ENCODE data around the gene TLE6. TPM values are rescaled to one million over a fixed set of nuclear protein-coding genes. Genes with fewer than 3 reads are reported as not detected.

Gene TLE6
- total RNA-seq, 4 donors from 2014 or later = 1.5 to 1.8 TPM; not detected in 2

GRCh38 chr19:3024509-3024869, 47.1 kb downstream of the TLE6 start:
- no peak overlapping the region for H3K4me3 ChIP-seq (ENCODE audit: low read depth, poor library complexity, severe bottlenecking)
- TF ChIP-seq POLR2A (IDR thresholded peaks at IDR 0.05) = no peak
- no peak for TF ChIP-seq CTCF (IDR thresholded peaks at IDR 0.05)
- intact Hi-C loops (cut with DNase I; ENCODE audit: low total_unique reads) = no loop called here
- 75 to 76% methylated on average over 5 of the region's 5 CpGs for WGBS, 2 donors
- no peak for DNase-seq (ENCODE audit: low spot score in 2 of 2)

GRCh38 chr19:3024870-3025548, 47.6 kb downstream of the TLE6 start:
- 76% methylated on average over 21 to 30 of the region's 30 CpGs for WGBS, 2 donors

GRCh38 chr19:3025549-3025886, 48.2 kb downstream of the TLE6 start:
- TF ChIP-seq POLR2A (IDR thresholded peaks at IDR 0.05) (no peak), CTCF (IDR thresholded peaks at IDR 0.05) (no peak)
- no peak for DNase-seq (ENCODE audit: low spot score in 2 of 2)
- 83% methylated on average over 9 of the region's 9 CpGs for WGBS, 2 donors
- H3K4me3 ChIP-seq (ENCODE audit: low read depth, poor library complexity, severe bottlenecking) = no peak overlapping the region
- intact Hi-C loops (cut with DNase I; ENCODE audit: low total_unique reads) = no loop called here

More at GRCh38 chr19:3024870-3025548, 47.6 kb downstream of the TLE6 start:
- TF ChIP-seq CTCF (IDR thresholded peaks at IDR 0.05) = no peak
- no peak for TF ChIP-seq POLR2A (IDR thresholded peaks at IDR 0.05)
- H3K4me3 ChIP-seq (ENCODE audit: low read depth, poor library complexity, severe bottlenecking) = no peak overlapping the region
- no peak for DNase-seq (ENCODE audit: low spot score in 2 of 2)
- intact Hi-C loops (cut with DNase I; ENCODE audit: low total_unique reads) = no loop called here

- no peak for DNase-seq (ENCODE audit: low spot score in 2 of 2)
- H3K4me3 ChIP-seq (ENCODE audit: low read depth, poor library complexity, severe bottlenecking) = no peak overlapping the region
- intact Hi-C loops (cut with DNase I; ENCODE audit: low total_unique reads) = no loop called here
- TF ChIP-seq CTCF (IDR thresholded peaks at IDR 0.05) (no peak), POLR2A (IDR thresholded peaks at IDR 0.05) (no peak)
- 85 to 100% methylated on average over 1 of the region's 1 CpG for WGBS, 2 donors
Observed at GRCh38 chr19:3026768-3027167, 49.4 kb downstream of the TLE6 start.

GRCh38 chr19:3027292-3027691, 49.9 kb downstream of the TLE6 start:
- no peak for TF ChIP-seq POLR2A (IDR thresholded peaks at IDR 0.05)
- TF ChIP-seq CTCF (IDR thresholded peaks at IDR 0.05) = no peak
- no peak overlapping the region for H3K4me3 ChIP-seq (ENCODE audit: low read depth, poor library complexity, severe bottlenecking)
- 86 to 94% methylated on average over 2 of the region's 2 CpGs for WGBS, 2 donors
- no peak for DNase-seq (ENCODE audit: low spot score in 2 of 2)
- intact Hi-C loops (cut with DNase I; ENCODE audit: low total_unique reads) = no loop called here

GRCh38 chr19:3027981-3028304, 50.6 kb downstream of the TLE6 start:
- H3K4me3 ChIP-seq (ENCODE audit: low read depth, poor library complexity, severe bottlenecking) = no peak overlapping the region
- DNase-seq (ENCODE audit: low spot score in 2 of 2) = no peak
- no peak for TF ChIP-seq POLR2A (IDR thresholded peaks at IDR 0.05)
- TF ChIP-seq CTCF (IDR thresholded peaks at IDR 0.05) = no peak
- 63 to 74% methylated on average over 9 of the region's 9 CpGs for WGBS, 2 donors
- intact Hi-C loops (cut with DNase I; ENCODE audit: low total_unique reads) = no loop called here

Data from lower leg skin (tissue), 4 donors.